NCI-H2107 (cell line): ENCODE data around the gene CREB5.
"Not testable (repeated sequence)": the region's sequence is repeated elsewhere in the genome, so short reads cannot be mapped to it uniquely, and the experiment has no call there.

Experiments
- DNase-seq: peaks from one replicate; lab custom pipeline; 2025; lab: John Stamatoyannopoulos, UW

CREB5 gene

GRCh38 chr7:28779954-28780353, 367.6 kb downstream of the CREB5 start:
- DNase-seq: no peak

GRCh38 chr7:28782362-28782761, 370.0 kb downstream of the CREB5 start:
- DNase-seq: no peak

- DNase-seq: no peak
Observed at GRCh38 chr7:28784171-28784902, 372.0 kb downstream of the CREB5 start.

- DNase-seq: no peak
Observed at GRCh38 chr7:28785041-28785995, 373.0 kb downstream of the CREB5 start.

- not testable (repeated sequence) for DNase-seq
Observed at GRCh38 chr7:28786156-28786555, 373.8 kb downstream of the CREB5 start.

GRCh38 chr7:28787106-28787505, 374.8 kb downstream of the CREB5 start:
- DNase-seq: no peak

GRCh38 chr7:28790467-28790866, 378.1 kb downstream of the CREB5 start:
- no peak for DNase-seq

- no peak for DNase-seq
Observed at GRCh38 chr7:28792858-28793257, 380.5 kb downstream of the CREB5 start.

- no peak for DNase-seq
Observed at GRCh38 chr7:28793381-28794085, 381.2 kb downstream of the CREB5 start.

GRCh38 chr7:28798274-28798673, 386.0 kb downstream of the CREB5 start:
- no peak for DNase-seq

GRCh38 chr7:28799619-28800018, 387.3 kb downstream of the CREB5 start:
- no peak for DNase-seq

GRCh38 chr7:28800150-28800549, 387.8 kb downstream of the CREB5 start:
- DNase-seq: no peak

- DNase-seq: no peak
Observed at GRCh38 chr7:28802450-28802849, 390.1 kb downstream of the CREB5 start.

- DNase-seq: no peak
Observed at GRCh38 chr7:28804157-28804556, 391.8 kb downstream of the CREB5 start.

GRCh38 chr7:28804990-28805389, 392.7 kb downstream of the CREB5 start:
- no peak for DNase-seq

GRCh38 chr7:28806841-28807240, 394.5 kb downstream of the CREB5 start:
- DNase-seq: no peak

- DNase-seq: no peak
Observed at GRCh38 chr7:28807396-28807994, 395.2 kb downstream of the CREB5 start.

GRCh38 chr7:28808796-28809533, 396.6 kb downstream of the CREB5 start:
- no peak for DNase-seq

- DNase-seq: no peak
Observed at GRCh38 chr7:28811008-28811407, 398.7 kb downstream of the CREB5 start.

GRCh38 chr7:28811701-28812430, 399.5 kb downstream of the CREB5 start:
- no peak for DNase-seq

GRCh38 chr7:28812616-28813015, 400.3 kb downstream of the CREB5 start:
- no peak for DNase-seq
